Smooth muscle cell of the brain vasculature (primary cell): ENCODE results near the gene BOLA2.
"Not testable (repeated sequence)": the region's sequence is repeated elsewhere in the genome, so short reads cannot be mapped to it uniquely, and the experiment has no call there.

Experiments used
- DNase-seq: peaks from one replicate; pipeline ENCODE4 v3.0.0-alpha.2; 2012; ENCODE audit warnings: low read depth, low spot score

Gene BOLA2

GRCh38 chr16:29454269-29454668 is at the start of gene BOLA2, which contains the start of gene SLX1B:
TSS of gene BOLA2 (minus strand) at chr16:29454351. CDS start at chr16:29454253, 98 bp downstream.
TSS of gene SLX1B (plus strand) at chr16:29454533.
- DNase-seq, result not testable (repeated sequence)

DNA sequence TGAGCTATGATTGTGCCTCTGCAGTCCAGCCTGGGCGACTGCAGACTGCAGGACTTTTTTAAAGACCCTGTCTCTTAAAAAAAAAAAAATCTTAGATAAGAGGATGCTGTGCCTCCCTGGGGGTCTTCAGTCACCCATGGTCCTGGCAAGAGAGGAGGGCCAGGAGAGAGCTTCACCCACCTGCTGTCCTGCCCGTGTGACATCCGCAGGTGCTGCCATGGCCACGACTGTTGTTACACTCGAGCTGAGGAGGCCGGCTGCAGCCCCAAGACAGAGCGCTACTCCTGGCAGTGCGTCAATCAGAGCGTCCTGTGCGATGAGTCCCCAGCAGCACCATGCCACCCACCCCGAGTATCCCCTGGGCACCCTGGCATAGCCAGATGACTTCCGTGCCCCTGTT is 28.1 kb upstream of the BOLA2 start:
- not testable (repeated sequence) for DNase-seq

DNA sequence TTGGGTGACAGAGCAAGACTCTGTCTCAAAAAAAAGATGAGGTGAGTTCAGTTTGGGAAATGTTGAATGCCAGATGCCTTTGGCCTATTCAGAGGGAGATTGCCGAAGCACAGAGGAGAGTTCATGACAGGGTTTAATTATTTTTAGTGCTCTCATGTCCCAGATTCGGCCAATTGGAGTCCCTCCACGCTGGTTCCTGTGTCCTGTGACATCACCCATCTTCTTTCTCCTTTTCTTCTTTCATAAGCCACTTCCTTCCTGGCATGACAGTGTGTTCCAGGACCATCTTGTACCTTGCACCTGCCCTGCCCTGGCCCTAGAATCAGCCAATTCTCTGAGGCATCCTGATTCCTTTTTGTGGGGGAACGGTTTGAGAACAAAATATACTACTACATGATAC is 17.9 kb upstream of the BOLA2 start:
- DNase-seq, result not testable (repeated sequence)

- DNase-seq, result not testable (repeated sequence)
These were observed 15.5 kb upstream of the BOLA2 start for GRCh38 chr16:29469660-29470059.

GRCh38 chr16:29467654-29468366 is 13.7 kb upstream of the BOLA2 start:
- DNase-seq, result not testable (repeated sequence)

DNA sequence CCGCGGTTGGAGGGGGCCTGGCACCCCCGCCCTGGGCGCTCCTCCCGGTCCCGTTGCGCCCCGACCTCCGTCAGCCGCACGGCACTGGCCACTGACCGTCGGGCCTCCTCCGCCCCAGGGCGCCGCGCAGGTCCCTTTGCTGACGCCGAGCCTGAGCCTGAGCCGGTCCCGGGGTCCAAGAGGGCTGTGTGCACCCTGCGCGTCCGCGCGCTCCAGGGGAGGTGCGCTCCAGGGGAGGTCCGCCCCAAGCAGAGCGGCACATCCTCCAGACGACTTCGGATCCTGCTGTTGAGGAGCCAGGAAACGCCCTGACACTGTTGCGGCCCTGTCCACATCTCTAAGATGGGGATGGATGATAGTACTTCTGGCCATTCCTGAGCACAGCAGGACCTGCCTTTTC is 12.8 kb upstream of the BOLA2 start:
- not testable (repeated sequence) for DNase-seq

DNA sequence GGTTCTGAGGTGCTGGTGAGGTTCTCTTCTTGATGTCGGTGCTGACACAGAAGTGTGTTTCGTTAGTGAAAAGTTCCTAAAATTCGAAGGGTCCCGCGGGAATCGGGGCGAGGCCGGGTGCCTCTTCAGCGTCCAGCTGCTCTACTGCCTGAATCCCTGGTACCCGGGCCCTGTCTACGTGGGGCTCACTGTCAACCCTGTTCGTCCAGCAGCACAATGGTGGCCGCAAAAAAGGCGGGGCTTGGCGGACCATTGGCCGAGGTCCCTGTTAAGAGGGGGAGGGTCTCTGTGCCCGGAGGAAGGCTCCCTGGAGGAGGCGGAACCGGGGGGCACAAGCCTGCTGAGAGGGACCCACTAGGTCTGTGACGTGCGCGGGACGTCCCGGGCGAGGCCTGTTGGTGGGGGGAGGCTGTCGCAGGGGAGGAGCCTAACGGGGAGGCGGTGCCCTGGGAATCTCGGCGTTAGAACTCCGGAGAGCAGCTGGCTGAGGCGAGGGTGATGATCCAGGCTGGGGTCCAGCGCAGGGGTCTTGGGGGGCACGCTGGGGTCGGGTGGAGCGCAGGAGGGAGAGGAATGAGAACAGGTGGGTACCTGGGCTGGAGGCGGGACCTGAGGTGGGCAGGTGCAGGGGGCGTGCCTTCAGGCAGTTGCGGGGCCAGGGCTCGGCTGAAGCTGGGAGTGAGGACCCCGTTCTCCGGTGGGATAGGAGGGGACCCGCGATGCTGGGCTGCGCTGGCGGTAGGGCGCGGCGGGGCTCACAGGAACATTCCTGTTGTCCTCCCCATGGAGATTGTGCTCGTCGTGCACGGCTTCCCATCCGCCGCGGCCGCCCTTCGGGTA is 12.1 kb upstream of the BOLA2 start:
- DNase-seq, result not testable (repeated sequence)

- not testable (repeated sequence) for DNase-seq
These were observed 6.5 kb upstream of the BOLA2 start for GRCh38 chr16:29460647-29461030.

DNA sequence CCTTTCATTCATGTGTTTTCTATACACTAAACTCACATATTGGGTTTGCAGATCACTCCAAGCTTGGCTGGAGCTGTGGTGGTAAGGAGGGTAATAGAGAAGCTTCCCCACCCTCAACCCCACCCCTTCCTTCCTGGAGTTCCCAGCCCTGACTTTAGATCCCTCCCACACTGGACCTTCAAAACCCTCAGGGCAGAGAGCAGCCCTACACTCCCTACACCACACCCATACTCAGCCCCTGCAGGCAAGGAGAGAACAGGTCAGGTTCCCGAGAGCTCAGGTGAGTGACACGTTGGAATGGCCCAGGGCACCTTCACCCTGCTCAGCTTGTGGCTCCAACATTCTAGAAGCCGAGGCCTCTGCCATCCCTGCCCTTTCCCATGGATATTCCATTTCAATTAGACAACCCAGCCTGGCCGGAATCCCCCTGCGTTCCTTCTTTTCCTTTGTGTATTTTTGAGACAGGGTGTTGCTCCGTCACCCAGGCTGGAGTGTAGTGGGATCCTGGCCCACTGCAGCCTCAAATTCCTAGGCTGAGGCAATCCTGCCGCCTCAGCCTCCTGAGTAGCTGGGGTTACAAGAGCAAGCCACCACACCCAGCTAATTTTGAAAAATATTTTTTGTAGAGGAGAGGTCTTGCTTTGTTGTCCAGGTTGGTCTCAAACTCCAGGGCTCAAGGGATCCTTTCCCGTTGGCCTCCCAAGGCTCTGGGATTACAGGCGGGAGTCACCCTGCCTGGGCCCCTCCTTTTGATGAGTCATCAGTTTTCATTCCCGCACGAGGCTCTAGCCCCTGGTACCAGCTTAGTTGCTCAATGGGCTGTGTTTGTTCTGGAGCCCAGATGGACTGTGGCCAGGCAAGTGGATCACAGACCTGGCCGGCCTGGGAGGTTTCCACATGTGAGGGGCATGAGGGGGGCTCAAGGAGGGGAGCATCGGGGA is 5.8 kb upstream of the BOLA2 start, which contains the start of gene SULT1A4:
Gene SULT1A4 (plus strand): TSS at position 208 of the 941 bp plus-strand sequence. CDS start 1,473 bp downstream, outside the sequence.
- DNase-seq, result not testable (repeated sequence)

DNA sequence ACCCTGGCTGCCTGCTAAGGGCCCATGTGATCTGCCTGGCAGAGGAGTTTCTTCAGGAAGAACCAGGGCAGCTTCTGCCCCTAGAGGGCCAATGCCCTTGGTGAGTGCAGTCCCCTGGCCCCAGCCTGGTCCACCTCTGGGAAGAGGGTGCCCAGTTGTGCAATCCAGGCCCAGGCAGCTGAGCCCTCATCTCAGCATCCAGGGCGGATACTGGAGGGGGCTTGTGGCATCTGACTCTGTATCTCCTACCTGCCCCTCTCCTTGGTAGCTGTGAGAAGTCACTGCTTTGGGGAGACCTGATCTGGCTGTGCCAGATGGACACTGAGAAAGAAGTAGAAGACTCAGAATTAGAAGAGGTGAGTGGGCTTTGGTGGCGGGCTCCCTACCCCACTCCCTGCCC is 3.5 kb upstream of the BOLA2 start:
- DNase-seq, result not testable (repeated sequence)

DNA sequence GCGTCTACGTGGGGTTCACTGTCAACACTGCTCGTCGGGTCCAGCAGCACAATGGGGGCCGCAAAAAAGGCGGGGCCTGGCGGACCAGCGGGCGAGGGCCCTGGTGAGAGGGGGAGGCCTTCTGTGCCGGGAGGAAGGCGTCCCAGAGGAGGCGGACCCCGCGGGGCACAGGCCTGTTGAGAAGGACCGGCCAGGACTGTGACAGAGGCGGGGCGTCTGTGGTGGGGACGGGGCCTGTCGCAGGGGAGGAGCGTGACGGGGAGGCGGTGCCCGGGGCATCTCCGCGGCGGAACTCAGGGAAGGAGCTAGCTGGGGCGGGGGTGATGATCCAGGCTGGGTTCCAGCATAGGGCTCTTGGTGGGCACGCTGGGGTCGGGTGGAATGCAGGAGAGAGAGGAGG is 677 bp upstream of the BOLA2 start:
- not testable (repeated sequence) for DNase-seq

- not testable (repeated sequence) for DNase-seq
These were observed 397 bp downstream of the BOLA2 start for GRCh38 chr16:29453754-29454153.

GRCh38 chr16:29425390-29425789 is 28.8 kb downstream of the BOLA2 start:
- not testable (repeated sequence) for DNase-seq

DNA sequence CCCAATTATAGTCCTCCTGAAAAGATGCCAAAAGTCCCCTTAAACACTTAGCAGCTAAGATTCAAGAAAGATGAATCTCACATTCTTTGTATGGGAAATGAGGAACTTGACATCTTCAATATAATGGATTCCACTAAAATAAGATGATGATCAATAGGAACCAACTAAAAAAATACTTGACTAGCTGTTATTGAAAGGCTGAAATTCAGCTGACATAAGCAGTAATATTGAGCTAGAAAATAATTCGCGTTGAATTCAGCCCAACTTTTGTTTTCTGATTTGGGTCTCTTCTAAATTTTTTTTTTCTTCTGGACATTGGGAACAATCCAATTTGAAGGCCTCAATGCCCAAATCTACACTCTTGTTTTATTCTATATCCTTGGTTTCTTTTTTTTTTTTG is 30.6 kb downstream of the BOLA2 start:
- not testable (repeated sequence) for DNase-seq

- not testable (repeated sequence) for DNase-seq
These were observed 48.9 kb downstream of the BOLA2 start for GRCh38 chr16:29405249-29405648.
